Peyer's patch (tissue), 4 donors: ENCODE results near the gene TUBE1.

Experiments
- POLR2A ChIP-seq, 2 donors: fragments of 450-650 bp; IDR thresholded peaks; one replicate each; pipeline ENCODE4 v1.5.1; 2017; ENCODE audit warnings: antibody characterized with exemption in 2 of 2, mild to moderate bottlenecking in 2 of 2, moderate library complexity in 2 of 2
- TF ChIP-seq, protein P1 (sequence below), 6 experiments: fragments of 450-650 bp in 4 of 6; fragments of 200-600 bp in 2 of 6; sonication (generic) in 1 of 6; IDR thresholded peaks; one replicate each; pipeline ENCODE4 v1.5.1; 2017 to 2019; ENCODE audit warnings: antibody characterized with exemption in 6 of 6, mild to moderate bottlenecking in 3 of 6, moderate library complexity in 1 of 6

DNA sequence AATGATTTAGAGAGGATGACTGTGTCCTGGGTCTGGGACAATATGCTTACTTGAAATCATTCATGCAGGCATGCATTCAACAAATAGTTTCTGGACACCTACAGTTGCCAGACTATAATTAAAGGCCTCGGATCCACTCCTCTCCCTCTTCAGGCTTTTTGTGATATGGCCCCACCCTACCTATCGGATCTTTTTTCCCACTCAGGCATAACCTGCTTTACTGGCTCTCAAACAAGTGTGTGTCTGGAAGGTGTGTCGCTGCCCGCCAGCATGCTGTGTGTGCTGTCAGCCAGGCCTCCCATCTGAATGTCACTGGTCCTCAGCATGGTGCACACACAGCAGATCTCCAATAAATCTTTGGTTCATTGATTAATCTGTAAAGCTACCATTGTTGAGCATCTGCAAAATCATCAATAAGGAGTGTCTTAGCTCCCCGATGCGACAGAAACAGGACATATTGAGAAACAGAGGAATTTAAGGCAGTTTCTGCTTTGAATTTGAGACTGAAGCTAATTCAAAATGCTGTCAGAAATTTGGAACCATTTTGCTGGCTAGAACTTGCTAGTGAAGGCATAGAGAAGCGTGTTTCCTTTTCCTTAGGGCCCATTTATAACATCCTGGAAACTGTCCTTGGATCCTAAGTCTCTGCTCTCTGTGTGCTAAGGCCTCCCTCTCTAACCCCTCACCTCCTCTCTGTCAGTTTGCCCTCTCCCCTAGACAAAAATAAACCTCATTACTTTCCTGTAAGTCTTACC is 56.9 kb downstream of the TUBE1 start:
- TF ChIP-seq POLR2A (IDR thresholded peaks at IDR 0.05): no peak
- TF ChIP-seq, protein P1, sequence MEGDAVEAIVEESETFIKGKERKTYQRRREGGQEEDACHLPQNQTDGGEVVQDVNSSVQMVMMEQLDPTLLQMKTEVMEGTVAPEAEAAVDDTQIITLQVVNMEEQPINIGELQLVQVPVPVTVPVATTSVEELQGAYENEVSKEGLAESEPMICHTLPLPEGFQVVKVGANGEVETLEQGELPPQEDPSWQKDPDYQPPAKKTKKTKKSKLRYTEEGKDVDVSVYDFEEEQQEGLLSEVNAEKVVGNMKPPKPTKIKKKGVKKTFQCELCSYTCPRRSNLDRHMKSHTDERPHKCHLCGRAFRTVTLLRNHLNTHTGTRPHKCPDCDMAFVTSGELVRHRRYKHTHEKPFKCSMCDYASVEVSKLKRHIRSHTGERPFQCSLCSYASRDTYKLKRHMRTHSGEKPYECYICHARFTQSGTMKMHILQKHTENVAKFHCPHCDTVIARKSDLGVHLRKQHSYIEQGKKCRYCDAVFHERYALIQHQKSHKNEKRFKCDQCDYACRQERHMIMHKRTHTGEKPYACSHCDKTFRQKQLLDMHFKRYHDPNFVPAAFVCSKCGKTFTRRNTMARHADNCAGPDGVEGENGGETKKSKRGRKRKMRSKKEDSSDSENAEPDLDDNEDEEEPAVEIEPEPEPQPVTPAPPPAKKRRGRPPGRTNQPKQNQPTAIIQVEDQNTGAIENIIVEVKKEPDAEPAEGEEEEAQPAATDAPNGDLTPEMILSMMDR (IDR thresholded peaks at IDR 0.05): no peak
